ENCODE data around the gene PRKCA.

Gene PRKCA

GRCh38 chr17:66564992-66565465, 262.6 kb downstream of the PRKCA start:
- no CpG with 5 or more reads among the region's 4 CpGs for WGBS (ENCODE audit: extremely low coverage, insufficient coverage, insufficient read length)
- H2BK120ac ChIP-seq (ENCODE audit: insufficient read depth, low read length, poor library complexity) = no peak overlapping the region
- H2BK5ac ChIP-seq (ENCODE audit: low read depth, low read length, poor library complexity) = no peak overlapping the region
- H3K27ac ChIP-seq (ENCODE audit: low read depth, low read length) = no peak overlapping the region
- H3K4me2 ChIP-seq (ENCODE audit: low read length) = no peak overlapping the region
- H3K79me2 ChIP-seq (ENCODE audit: control insufficient read depth, insufficient read depth, low read length, poor library complexity) = no peaks in the 10 kb centered on the region
- no peak overlapping the region for H4K8ac ChIP-seq (ENCODE audit: low read depth, low read length)
- no peak overlapping the region for H3K23ac ChIP-seq (ENCODE audit: low read length)
- no peak overlapping the region for H4K91ac ChIP-seq (ENCODE audit: low read depth, low read length)
- H3K14ac ChIP-seq (ENCODE audit: low read length) = no peak overlapping the region
- H3K36me3 ChIP-seq (ENCODE audit: control insufficient read depth in 1 of 2, insufficient read depth in 2 of 2, low read length in 2 of 2) = no peaks in the 10 kb centered on the region
- no peaks in the 10 kb centered on the region for H3K79me1 ChIP-seq (ENCODE audit: low read length)
- no peak overlapping the region for H2AFZ ChIP-seq (ENCODE audit: insufficient read depth, low read length, poor library complexity)
- DNase-seq = peak; percentile 87
- no peak overlapping the region for H3K4me3 ChIP-seq (ENCODE audit: low read depth, low read length)
- no peak overlapping the region for H3K4ac ChIP-seq (ENCODE audit: low read depth, low read length)
- no peak overlapping the region for H2AK5ac ChIP-seq (ENCODE audit: low read length)
- no peak overlapping the region for H3K9ac ChIP-seq (ENCODE audit: low read length)
- no peaks in the 10 kb centered on the region for H3K4me1 ChIP-seq (ENCODE audit: control insufficient read depth in 1 of 2, insufficient read depth in 2 of 2, low read length in 2 of 2)
- no peak overlapping the region for H2BK12ac ChIP-seq (ENCODE audit: low read length)
- H3K18ac ChIP-seq (ENCODE audit: low read length) = no peak overlapping the region
- no peaks in the 10 kb centered on the region for H3K27me3 ChIP-seq (ENCODE audit: insufficient read depth, low read length)
- H3K9me3 ChIP-seq (ENCODE audit: insufficient read depth, low read depth, low read length) = no peaks in the 10 kb centered on the region
- H4K12ac ChIP-seq (ENCODE audit: low read depth, low read length) = no peak overlapping the region

GRCh38 chr17:66567234-66568170, 265.1 kb downstream of the PRKCA start:
- Histone ChIP-seq H2AFZ (ENCODE audit: insufficient read depth, low read length, poor library complexity) (no peak overlapping the region), H3K14ac (ENCODE audit: low read length) (no peak overlapping the region), H3K27ac (ENCODE audit: low read depth, low read length) (no peak overlapping the region), H4K91ac (ENCODE audit: low read depth, low read length) (no peak overlapping the region), H3K9me3 (ENCODE audit: insufficient read depth, low read depth, low read length) (no peaks in the 10 kb centered on the region), H2BK5ac (ENCODE audit: low read depth, low read length, poor library complexity) (no peak overlapping the region), H3K79me1 (ENCODE audit: low read length) (no peaks in the 10 kb centered on the region), H3K36me3 (ENCODE audit: control insufficient read depth in 1 of 2, insufficient read depth in 2 of 2, low read length in 2 of 2) (no peaks in the 10 kb centered on the region), H3K9ac (ENCODE audit: low read length) (no peak overlapping the region), H3K23ac (ENCODE audit: low read length) (no peak overlapping the region), H3K18ac (ENCODE audit: low read length) (no peak overlapping the region), H3K4me1 (ENCODE audit: control insufficient read depth in 1 of 2, insufficient read depth in 2 of 2, low read length in 2 of 2) (no peaks in the 10 kb centered on the region), H3K4me2 (ENCODE audit: low read length) (no peak overlapping the region), H2BK120ac (ENCODE audit: insufficient read depth, low read length, poor library complexity) (no peak overlapping the region), H4K12ac (ENCODE audit: low read depth, low read length) (no peak overlapping the region), H2AK5ac (ENCODE audit: low read length) (no peak overlapping the region), H3K79me2 (ENCODE audit: control insufficient read depth, insufficient read depth, low read length, poor library complexity) (no peaks in the 10 kb centered on the region), H3K4ac (ENCODE audit: low read depth, low read length) (no peak overlapping the region), H2BK12ac (ENCODE audit: low read length) (no peak overlapping the region), H4K8ac (ENCODE audit: low read depth, low read length) (no peak overlapping the region), H3K27me3 (ENCODE audit: insufficient read depth, low read length) (no peaks in the 10 kb centered on the region), H3K4me3 (ENCODE audit: low read depth, low read length) (no peak overlapping the region)
- no CpG with 5 or more reads among the region's 15 CpGs for WGBS (ENCODE audit: extremely low coverage, insufficient coverage, insufficient read length)
- peak; percentile 47 to 74 for DNase-seq

GRCh38 chr17:66569572-66569971, 267.2 kb downstream of the PRKCA start:
- Histone ChIP-seq H3K4me1 (ENCODE audit: control insufficient read depth in 1 of 2, insufficient read depth in 2 of 2, low read length in 2 of 2) (no peaks in the 10 kb centered on the region), H4K91ac (ENCODE audit: low read depth, low read length) (no peak overlapping the region), H2AK5ac (ENCODE audit: low read length) (no peak overlapping the region), H3K27ac (ENCODE audit: low read depth, low read length) (no peak overlapping the region), H3K18ac (ENCODE audit: low read length) (no peak overlapping the region), H3K9me3 (ENCODE audit: insufficient read depth, low read depth, low read length) (no peaks in the 10 kb centered on the region), H2BK120ac (ENCODE audit: insufficient read depth, low read length, poor library complexity) (no peak overlapping the region), H3K79me2 (ENCODE audit: control insufficient read depth, insufficient read depth, low read length, poor library complexity) (no peaks in the 10 kb centered on the region), H3K9ac (ENCODE audit: low read length) (no peak overlapping the region), H3K4me3 (ENCODE audit: low read depth, low read length) (no peak overlapping the region), H2BK5ac (ENCODE audit: low read depth, low read length, poor library complexity) (no peak overlapping the region), H3K27me3 (ENCODE audit: insufficient read depth, low read length) (no peaks in the 10 kb centered on the region), H4K12ac (ENCODE audit: low read depth, low read length) (no peak overlapping the region), H4K8ac (ENCODE audit: low read depth, low read length) (no peak overlapping the region), H2AFZ (ENCODE audit: insufficient read depth, low read length, poor library complexity) (no peak overlapping the region), H3K36me3 (ENCODE audit: control insufficient read depth in 1 of 2, insufficient read depth in 2 of 2, low read length in 2 of 2) (no peaks in the 10 kb centered on the region), H2BK12ac (ENCODE audit: low read length) (no peak overlapping the region), H3K14ac (ENCODE audit: low read length) (no peak overlapping the region), H3K4me2 (ENCODE audit: low read length) (no peak overlapping the region), H3K79me1 (ENCODE audit: low read length) (no peaks in the 10 kb centered on the region), H3K23ac (ENCODE audit: low read length) (no peak overlapping the region), H3K4ac (ENCODE audit: low read depth, low read length) (no peak overlapping the region)
- no peak for DNase-seq
- WGBS (ENCODE audit: extremely low coverage, insufficient coverage, insufficient read length) = no CpG with 5 or more reads among the region's 2 CpGs

- no peak overlapping the region for H3K14ac ChIP-seq (ENCODE audit: low read length)
- no peak overlapping the region for H3K9ac ChIP-seq (ENCODE audit: low read length)
- no peak overlapping the region for H3K27ac ChIP-seq (ENCODE audit: low read depth, low read length)
- H4K8ac ChIP-seq (ENCODE audit: low read depth, low read length) = no peak overlapping the region
- no peak overlapping the region for H2BK120ac ChIP-seq (ENCODE audit: insufficient read depth, low read length, poor library complexity)
- H3K23ac ChIP-seq (ENCODE audit: low read length) = no peak overlapping the region
- no peaks in the 10 kb centered on the region for H3K27me3 ChIP-seq (ENCODE audit: insufficient read depth, low read length)
- H3K4me3 ChIP-seq (ENCODE audit: low read depth, low read length) = no peak overlapping the region
- no peak overlapping the region for H4K12ac ChIP-seq (ENCODE audit: low read depth, low read length)
- no peak overlapping the region for H3K4me2 ChIP-seq (ENCODE audit: low read length)
- no peaks in the 10 kb centered on the region for H3K36me3 ChIP-seq (ENCODE audit: control insufficient read depth in 1 of 2, insufficient read depth in 2 of 2, low read length in 2 of 2)
- H3K18ac ChIP-seq (ENCODE audit: low read length) = no peak overlapping the region
- H2BK5ac ChIP-seq (ENCODE audit: low read depth, low read length, poor library complexity) = no peak overlapping the region
- H3K79me1 ChIP-seq (ENCODE audit: low read length) = no peaks in the 10 kb centered on the region
- H3K9me3 ChIP-seq (ENCODE audit: insufficient read depth, low read depth, low read length) = no peaks in the 10 kb centered on the region
- no peak overlapping the region for H2BK12ac ChIP-seq (ENCODE audit: low read length)
- no peaks in the 10 kb centered on the region for H3K79me2 ChIP-seq (ENCODE audit: control insufficient read depth, insufficient read depth, low read length, poor library complexity)
- no peak overlapping the region for H2AK5ac ChIP-seq (ENCODE audit: low read length)
- H3K4me1 ChIP-seq (ENCODE audit: control insufficient read depth in 1 of 2, insufficient read depth in 2 of 2, low read length in 2 of 2) = no peaks in the 10 kb centered on the region
- no peak for DNase-seq
- no peak overlapping the region for H4K91ac ChIP-seq (ENCODE audit: low read depth, low read length)
- WGBS (ENCODE audit: extremely low coverage, insufficient coverage, insufficient read length) = no CpG with 5 or more reads among the region's 9 CpGs
- no peak overlapping the region for H2AFZ ChIP-seq (ENCODE audit: insufficient read depth, low read length, poor library complexity)
- H3K4ac ChIP-seq (ENCODE audit: low read depth, low read length) = no peak overlapping the region
Observed at GRCh38 chr17:66570447-66571195, 268.2 kb downstream of the PRKCA start.

Data from trophoblast cell (in vitro differentiated cells and primary cell).